ENCODE measurements around the gene SPATA32.

DNA sequence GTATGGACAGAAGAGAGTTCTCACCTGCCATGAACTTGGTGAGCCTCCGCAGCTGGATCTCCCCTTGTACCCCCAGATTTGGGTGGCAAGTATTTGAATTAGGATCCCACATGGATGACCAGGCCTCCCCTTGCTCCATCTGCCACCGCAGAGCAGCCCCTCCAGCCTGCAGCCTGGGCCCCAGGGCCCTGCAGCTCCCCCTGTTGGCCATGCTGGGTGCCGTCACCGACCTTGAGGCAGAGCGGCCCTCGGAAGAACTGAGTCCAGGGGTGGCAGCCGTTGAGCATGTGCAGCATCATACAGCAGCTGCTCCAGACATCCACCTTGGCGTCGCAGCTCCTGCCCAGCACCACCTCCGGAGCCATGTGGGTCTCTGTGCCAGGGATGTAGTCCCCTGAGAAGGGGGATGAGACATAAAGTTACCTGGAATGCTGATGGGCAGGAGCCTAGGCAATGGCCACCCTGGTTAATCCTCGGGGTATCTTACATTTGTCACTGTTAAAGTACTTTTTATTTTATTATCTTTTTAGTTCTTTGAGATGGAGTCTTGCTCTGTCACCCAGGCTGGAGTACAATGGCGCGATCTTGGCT lies 9.0 kb upstream of the SPATA32 start:
- TF ChIP-seq, protein P1, sequence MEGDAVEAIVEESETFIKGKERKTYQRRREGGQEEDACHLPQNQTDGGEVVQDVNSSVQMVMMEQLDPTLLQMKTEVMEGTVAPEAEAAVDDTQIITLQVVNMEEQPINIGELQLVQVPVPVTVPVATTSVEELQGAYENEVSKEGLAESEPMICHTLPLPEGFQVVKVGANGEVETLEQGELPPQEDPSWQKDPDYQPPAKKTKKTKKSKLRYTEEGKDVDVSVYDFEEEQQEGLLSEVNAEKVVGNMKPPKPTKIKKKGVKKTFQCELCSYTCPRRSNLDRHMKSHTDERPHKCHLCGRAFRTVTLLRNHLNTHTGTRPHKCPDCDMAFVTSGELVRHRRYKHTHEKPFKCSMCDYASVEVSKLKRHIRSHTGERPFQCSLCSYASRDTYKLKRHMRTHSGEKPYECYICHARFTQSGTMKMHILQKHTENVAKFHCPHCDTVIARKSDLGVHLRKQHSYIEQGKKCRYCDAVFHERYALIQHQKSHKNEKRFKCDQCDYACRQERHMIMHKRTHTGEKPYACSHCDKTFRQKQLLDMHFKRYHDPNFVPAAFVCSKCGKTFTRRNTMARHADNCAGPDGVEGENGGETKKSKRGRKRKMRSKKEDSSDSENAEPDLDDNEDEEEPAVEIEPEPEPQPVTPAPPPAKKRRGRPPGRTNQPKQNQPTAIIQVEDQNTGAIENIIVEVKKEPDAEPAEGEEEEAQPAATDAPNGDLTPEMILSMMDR (IDR thresholded peaks at IDR 0.05) = peak in 5 of 7 experiments; percentile 22 to 37 (median 27)
- TF ChIP-seq POLR2A (IDR thresholded peaks at IDR 0.05) = no peak

All from body of pancreas (tissue), 4 donors.